ENCODE measurements around the gene FREM2.

FREM2 gene

DNA sequence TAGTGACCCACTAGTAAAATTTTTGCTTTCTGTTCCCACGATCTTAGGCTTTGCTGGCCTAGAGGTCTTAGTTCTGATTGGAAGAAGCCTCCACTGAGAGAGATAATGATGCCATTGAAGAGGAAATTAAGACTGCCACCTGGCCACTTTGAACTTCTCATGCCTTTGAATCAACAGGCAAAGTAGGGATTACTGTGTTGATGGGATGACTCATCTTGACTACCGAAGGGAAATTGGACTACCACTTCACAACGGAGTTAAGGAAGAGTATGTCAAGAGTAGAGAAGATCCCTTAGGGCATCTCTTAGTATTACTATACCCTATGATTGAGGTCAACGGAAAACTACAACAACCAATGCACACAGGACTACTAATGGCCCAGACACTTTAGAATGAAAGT is 12.7 kb upstream of the FREM2 start:
- no peaks in the 10 kb centered on the region for H4K20me1 ChIP-seq (ENCODE audit: low read depth, low read length)

DNA sequence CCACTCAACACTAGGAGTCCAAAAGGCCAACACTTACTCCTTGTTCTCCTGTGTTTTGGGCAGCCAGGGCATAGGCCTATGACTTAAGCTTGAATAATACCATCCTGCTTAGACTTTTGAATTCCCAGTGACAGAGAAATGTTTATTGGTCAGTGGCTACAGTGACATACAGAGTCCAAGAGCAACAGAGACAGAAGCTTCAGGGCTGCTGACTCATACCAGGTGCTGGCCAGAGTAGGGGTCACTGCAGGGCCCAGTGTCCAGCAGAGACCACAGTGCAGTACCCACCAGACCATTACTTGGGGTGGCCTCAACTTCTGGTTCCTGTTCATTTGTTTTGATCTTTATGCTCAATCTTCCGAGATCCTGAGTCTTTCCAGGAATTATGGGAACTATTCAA is 6.0 kb upstream of the FREM2 start:
- no peak overlapping the region for H3K27ac ChIP-seq (ENCODE audit: low read depth, low read length)
- no peaks in the 10 kb centered on the region for H3F3A ChIP-seq (ENCODE audit: insufficient read depth)
- H3K4me2 ChIP-seq (ENCODE audit: low read depth, low read length, poor library complexity, severe bottlenecking): no peak overlapping the region
- no peak overlapping the region for H3K4me3 ChIP-seq (ENCODE audit: insufficient read depth, low read length, poor library complexity, severe bottlenecking)
- H2AFZ ChIP-seq (ENCODE audit: low read depth, low read length, severe bottlenecking): no peak overlapping the region
- no peaks in the 10 kb centered on the region for H3K9me3 ChIP-seq (ENCODE audit: insufficient read depth, low read length)
- no peaks in the 10 kb centered on the region for H3K9me2 ChIP-seq (replicated peaks; ENCODE audit: insufficient read depth, low read length)
- no peaks in the 10 kb centered on the region for H3K79me2 ChIP-seq (ENCODE audit: insufficient read depth, low read length)
- H3K9ac ChIP-seq (ENCODE audit: low read length): no peak overlapping the region
- no peaks in the 10 kb centered on the region for H3K36me3 ChIP-seq (ENCODE audit: low read length)
- TF ChIP-seq, protein P1, sequence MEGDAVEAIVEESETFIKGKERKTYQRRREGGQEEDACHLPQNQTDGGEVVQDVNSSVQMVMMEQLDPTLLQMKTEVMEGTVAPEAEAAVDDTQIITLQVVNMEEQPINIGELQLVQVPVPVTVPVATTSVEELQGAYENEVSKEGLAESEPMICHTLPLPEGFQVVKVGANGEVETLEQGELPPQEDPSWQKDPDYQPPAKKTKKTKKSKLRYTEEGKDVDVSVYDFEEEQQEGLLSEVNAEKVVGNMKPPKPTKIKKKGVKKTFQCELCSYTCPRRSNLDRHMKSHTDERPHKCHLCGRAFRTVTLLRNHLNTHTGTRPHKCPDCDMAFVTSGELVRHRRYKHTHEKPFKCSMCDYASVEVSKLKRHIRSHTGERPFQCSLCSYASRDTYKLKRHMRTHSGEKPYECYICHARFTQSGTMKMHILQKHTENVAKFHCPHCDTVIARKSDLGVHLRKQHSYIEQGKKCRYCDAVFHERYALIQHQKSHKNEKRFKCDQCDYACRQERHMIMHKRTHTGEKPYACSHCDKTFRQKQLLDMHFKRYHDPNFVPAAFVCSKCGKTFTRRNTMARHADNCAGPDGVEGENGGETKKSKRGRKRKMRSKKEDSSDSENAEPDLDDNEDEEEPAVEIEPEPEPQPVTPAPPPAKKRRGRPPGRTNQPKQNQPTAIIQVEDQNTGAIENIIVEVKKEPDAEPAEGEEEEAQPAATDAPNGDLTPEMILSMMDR (IDR thresholded peaks at IDR 0.05; ENCODE audit: insufficient read depth, low read length, poor library complexity, severe bottlenecking): no peak
- no peak for TF ChIP-seq EZH2phosphoT487 (conservative IDR thresholded peaks at IDR 0.05; ENCODE audit: low read length)
- no peaks in the 10 kb centered on the region for H4K20me1 ChIP-seq (ENCODE audit: low read depth, low read length)
- no peaks in the 10 kb centered on the region; the same call in none of the 2 replicates for H3K27me3 ChIP-seq (ENCODE audit: low read length)

More for the DNA sequence above, 12.7 kb upstream of the FREM2 start:
- Histone ChIP-seq H3F3A (ENCODE audit: insufficient read depth) (no peaks in the 10 kb centered on the region), H3K27me3 (ENCODE audit: low read length) (no peaks in the 10 kb centered on the region; the same call in 1 of the 2 replicates), H3K79me2 (ENCODE audit: insufficient read depth, low read length) (no peaks in the 10 kb centered on the region), H3K36me3 (ENCODE audit: low read length) (no peaks in the 10 kb centered on the region), H3K4me2 (ENCODE audit: low read depth, low read length, poor library complexity, severe bottlenecking) (no peak overlapping the region), H3K9me3 (ENCODE audit: insufficient read depth, low read length) (no peaks in the 10 kb centered on the region), H3K9me2 (replicated peaks; ENCODE audit: insufficient read depth, low read length) (no peaks in the 10 kb centered on the region), H3K9ac (ENCODE audit: low read length) (no peak overlapping the region), H3K27ac (ENCODE audit: low read depth, low read length) (no peak overlapping the region), H3K4me3 (ENCODE audit: insufficient read depth, low read length, poor library complexity, severe bottlenecking) (no peak overlapping the region), H2AFZ (ENCODE audit: low read depth, low read length, severe bottlenecking) (no peak overlapping the region)
- TF ChIP-seq, protein P1 (IDR thresholded peaks at IDR 0.05; ENCODE audit: insufficient read depth, low read length, poor library complexity, severe bottlenecking): no peak
- TF ChIP-seq EZH2phosphoT487 (conservative IDR thresholded peaks at IDR 0.05; ENCODE audit: low read length): no peak

DNA sequence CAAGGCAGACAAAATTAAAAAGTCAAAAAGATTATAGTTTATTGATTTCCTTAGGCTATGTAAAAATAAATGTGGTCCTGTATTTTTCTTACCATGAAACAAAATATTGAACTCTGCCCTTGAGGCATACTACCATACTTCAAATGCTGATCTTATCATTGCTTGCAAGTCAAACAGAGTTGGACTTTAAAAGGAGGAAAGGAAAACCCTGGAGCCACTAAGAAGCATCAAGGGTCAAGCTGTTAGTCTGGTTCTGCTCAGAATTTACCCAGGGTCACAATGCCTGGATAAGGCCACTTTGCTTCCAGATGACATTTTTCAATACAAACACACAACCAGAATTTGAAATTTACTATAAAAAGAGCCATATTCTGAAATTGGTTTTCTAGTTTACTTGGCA is 2.2 kb upstream of the FREM2 start:
- H3K9me3 ChIP-seq (ENCODE audit: insufficient read depth, low read length): no peaks in the 10 kb centered on the region
- H3F3A ChIP-seq (ENCODE audit: insufficient read depth): no peaks in the 10 kb centered on the region
- no peaks in the 10 kb centered on the region for H3K9me2 ChIP-seq (replicated peaks; ENCODE audit: insufficient read depth, low read length)
- no peak overlapping the region for H3K4me2 ChIP-seq (ENCODE audit: low read depth, low read length, poor library complexity, severe bottlenecking)
- H4K20me1 ChIP-seq (ENCODE audit: low read depth, low read length): no peaks in the 10 kb centered on the region
- H3K27me3 ChIP-seq (ENCODE audit: low read length): no peaks in the 10 kb centered on the region; the same call in 1 of the 2 replicates
- H3K4me3 ChIP-seq (ENCODE audit: insufficient read depth, low read length, poor library complexity, severe bottlenecking): no peak overlapping the region
- no peak overlapping the region for H2AFZ ChIP-seq (ENCODE audit: low read depth, low read length, severe bottlenecking)
- no peaks in the 10 kb centered on the region for H3K36me3 ChIP-seq (ENCODE audit: low read length)
- H3K79me2 ChIP-seq (ENCODE audit: insufficient read depth, low read length): no peaks in the 10 kb centered on the region
- no peak overlapping the region for H3K27ac ChIP-seq (ENCODE audit: low read depth, low read length)
- TF ChIP-seq, protein P1 (IDR thresholded peaks at IDR 0.05; ENCODE audit: insufficient read depth, low read length, poor library complexity, severe bottlenecking): no peak
- no peak for TF ChIP-seq EZH2phosphoT487 (conservative IDR thresholded peaks at IDR 0.05; ENCODE audit: low read length)
- no peak overlapping the region for H3K9ac ChIP-seq (ENCODE audit: low read length)
